Epidermal melanocyte (primary cell): ENCODE measurements around the gene PPCDC.
"Not testable (repeated sequence)": the region's sequence is repeated elsewhere in the genome, so short reads cannot be mapped to it uniquely, and the experiment has no call there.

Source experiments
- DNase-seq: peaks from one replicate; pipeline ENCODE4 v3.0.0; 2011; ENCODE audit warnings: low spot score; ENCODE audit not compliant: insufficient read length

Gene PPCDC

DNA sequence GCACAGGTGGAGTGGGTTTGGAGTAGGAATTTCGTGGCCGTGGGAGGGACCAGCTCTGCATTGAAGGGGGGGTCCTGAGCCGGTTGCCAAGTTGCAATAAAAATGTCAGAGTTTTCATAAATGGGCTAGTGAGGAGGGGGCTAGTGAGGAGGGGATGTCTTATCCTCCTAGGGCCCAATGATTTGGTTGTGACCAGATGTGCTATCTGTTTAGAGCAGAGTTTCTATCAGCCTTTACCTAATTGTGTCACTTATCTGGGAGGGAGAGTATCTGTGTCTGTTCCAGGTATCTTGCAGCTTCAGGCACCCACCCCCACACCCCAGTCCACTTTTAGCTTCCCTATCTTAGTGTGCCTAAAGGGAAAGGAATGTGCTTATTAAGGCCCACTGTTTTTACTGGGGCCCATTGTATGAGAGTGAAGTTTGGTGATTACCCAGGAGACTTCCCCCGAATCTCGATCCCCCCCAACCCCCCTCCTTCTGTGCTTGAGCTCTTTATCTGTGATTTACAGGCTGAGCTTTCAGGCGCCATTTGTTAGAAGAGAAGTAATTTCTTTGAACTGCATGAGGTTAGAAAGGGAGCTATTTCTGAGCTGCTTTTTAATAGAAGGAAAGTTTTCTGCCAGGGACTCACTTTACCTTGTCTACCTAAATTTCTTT, 42.6 kb downstream of the PPCDC start:
- no peak for DNase-seq

DNA sequence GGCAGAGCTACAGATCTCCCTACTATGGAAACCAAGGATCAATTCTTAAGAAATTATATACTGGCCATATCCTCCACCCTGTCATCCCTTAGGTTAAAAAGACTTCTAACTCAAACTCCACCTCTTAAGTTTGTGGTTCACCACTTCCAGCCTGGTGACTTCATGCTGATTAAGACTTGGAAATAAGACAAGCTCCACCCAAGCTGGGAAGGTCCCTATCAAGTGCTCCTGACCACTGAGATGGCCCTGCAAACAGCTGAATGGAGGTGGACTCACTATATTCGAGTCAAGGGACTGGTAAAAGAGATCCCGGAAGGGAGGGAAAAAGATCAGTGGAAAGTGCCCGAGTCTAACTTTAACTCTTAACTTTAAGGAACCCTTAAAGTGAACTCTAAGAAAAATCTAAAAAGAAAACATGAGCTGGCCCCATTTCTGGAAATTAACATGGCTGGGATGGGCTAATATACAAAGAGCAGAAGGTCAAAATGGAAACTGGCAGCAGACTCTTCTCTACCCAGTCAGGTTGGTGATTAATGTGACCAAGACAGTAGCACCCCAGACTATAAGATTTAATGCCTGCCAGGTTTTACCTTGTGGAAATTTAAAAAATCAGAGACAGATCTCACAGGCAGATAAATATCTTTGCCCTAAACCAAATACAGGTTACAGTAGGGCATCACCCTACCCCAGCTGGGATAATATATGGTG, 43.9 kb downstream of the PPCDC start:
- no peak for DNase-seq

DNA sequence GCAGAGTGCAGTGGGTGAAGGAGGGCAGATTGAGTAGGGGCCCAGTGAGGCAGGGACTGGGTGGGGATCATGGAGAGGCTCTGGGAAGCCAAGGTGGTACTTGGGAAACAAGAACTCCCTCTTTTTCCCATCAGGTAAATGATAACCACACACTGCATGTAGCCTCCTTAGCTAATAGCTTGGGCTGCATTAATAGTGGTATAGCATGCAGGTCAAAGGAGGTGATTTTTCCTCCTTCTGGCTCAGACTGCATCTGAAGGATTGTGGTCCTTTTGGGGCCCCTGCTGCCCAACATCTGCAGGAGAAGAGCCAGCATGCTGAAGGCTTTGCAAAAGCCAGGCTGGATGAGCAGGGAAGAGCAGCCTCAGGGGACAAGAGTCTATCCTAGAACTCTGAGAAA, 45.4 kb downstream of the PPCDC start:
- no peak for DNase-seq

- DNase-seq = no peak
Observed at GRCh38 chr15:75069301-75069925, 46.0 kb downstream of the PPCDC start.

- DNase-seq = no peak
Observed at GRCh38 chr15:75070674-75071073, 47.3 kb downstream of the PPCDC start.

DNA sequence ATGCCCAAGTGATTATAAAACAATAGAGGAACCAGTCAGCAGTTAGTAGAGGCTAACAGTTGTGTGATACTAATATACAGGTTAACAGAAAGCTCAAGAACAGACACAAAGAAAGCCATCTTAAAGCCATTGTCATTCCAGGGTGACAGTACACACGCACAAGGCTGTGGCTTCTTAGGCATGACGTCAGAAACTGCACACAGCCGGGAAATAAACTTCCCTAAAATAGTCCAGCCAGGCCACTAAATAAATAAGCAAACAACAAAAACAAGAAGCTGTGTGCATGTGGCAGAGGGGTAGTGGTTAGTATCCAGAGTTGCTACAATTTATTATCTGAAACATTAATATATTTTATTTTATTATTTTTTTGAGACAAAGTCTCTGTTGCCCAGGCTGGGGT, 49.8 kb downstream of the PPCDC start:
- no peak for DNase-seq

GRCh38 chr15:75076277-75076676, 52.9 kb downstream of the PPCDC start:
- DNase-seq = no peak

DNA sequence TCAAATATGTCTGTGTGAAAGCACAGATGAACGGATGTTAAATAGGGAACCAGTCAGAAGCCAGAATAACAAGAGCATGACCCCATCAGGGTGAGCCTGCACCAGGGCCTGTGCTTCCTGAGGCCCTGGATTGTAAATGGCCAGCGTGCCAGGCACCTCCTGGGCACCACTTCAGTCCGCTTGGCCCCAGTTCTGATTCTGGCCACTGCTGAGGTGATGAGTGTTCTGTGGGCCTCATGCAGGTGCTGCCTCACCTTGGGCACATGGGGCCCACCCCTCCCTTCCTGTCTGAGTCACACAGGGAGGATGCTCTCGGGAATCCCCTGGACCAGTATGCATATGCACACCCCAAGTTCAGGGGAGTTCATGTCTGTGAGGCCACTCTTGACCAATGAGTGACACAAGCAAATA, 54.2 kb downstream of the PPCDC start:
- DNase-seq = not testable (repeated sequence)

- DNase-seq = no peak
Observed at GRCh38 chr15:75081150-75081549, 57.8 kb downstream of the PPCDC start.

DNA sequence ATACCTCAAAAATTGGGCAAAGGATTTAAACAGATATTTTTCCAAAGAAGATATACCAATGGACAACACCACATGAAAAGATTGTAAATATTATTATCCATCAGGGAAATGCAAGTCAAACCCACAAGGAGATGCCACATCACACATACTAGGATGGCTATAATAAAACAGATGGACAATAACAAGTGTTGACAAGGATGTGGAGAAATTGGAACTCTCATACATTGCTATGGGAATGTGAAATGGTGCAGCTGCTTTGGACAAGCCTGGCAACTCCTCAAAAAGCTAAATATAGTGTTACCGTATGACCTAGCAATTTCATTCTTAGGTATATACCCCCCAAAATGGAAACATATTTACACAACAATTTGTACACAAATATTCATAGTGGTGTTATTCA, 59.3 kb downstream of the PPCDC start:
- no peak for DNase-seq

DNA sequence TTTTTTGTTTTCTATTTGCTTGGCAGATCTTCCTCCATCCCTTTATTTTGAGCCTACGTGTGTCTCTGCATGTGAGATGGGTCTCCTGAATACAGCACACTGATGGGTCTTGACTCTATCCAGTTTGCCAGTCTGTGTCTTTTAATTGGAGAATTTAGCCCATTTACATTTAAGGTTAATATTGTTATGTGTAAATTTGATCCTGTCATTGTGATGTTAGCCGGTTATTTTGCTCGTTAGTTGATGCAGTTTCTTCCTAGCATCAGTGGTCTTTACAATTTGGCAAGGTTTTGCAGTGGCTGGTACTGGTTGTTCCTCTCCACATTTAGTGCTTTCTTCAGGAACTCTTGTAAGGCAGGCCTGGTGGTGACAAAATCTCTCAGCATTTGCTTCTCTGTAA, 62.3 kb downstream of the PPCDC start:
- DNase-seq = not testable (repeated sequence)

DNA sequence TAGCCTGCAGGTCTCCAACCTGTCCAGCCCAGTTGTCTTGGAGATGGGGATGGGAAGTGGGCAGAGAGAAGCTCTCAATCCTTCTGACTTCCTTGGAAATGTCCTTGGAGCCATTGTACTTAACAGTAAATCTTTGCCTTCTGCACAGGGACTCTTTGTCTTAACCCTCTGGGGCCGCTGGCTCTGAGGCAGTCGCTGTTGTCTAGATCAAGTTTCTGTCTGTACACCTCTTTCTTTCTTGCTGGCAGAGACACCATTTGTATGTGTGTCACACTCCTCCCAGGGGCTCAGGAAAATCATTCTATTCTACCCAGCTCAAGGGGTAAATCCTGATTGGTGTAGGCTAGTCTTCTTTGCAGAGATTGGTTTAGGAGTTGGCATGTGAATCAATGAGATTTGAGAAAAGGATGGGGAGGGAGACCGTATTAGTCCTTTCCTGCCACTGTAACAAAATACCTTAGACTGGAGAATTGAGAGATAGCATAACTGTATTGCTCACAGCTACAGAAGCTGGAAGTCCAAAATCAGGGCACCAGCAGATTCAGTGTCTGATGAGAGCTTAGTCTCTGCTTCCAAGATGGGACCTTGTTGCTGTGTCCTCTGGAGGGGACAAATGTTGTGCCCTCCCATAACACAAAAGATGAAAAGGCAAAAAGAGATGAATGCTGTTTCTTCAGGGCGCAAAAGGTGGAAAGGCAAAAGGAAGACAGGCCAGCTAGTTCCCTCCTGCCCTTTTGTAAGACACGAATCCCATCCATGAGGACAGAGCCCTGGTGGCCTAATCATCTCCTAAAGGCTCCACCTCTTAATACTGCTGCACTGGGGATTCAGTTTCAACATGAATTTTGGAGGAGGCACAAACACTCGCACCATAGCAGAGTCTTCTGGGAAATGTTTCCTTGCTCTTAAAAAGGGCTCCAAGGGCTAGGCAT, 66.3 kb downstream of the PPCDC start:
- DNase-seq = no peak

- DNase-seq = no peak
Observed at GRCh38 chr15:75090388-75090734, 67.0 kb downstream of the PPCDC start.

DNA sequence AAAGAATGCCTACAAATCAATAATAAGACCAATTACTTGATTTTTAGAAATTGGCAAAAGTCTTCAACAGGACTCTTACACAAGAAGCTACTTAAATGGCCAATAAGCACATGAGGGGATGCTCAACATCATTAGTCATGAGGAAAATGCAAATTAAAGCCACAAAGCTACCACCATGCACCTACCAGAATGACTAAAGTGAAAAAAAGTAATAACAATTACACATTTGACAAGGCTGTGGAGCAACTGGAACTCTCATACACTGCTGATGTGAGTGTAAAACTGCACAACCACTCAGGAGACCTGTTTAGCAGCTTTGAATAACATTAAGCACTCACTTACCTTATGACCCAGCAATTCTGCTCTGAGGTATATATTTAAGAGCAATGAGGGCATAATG, 68.4 kb downstream of the PPCDC start:
- no peak for DNase-seq

DNA sequence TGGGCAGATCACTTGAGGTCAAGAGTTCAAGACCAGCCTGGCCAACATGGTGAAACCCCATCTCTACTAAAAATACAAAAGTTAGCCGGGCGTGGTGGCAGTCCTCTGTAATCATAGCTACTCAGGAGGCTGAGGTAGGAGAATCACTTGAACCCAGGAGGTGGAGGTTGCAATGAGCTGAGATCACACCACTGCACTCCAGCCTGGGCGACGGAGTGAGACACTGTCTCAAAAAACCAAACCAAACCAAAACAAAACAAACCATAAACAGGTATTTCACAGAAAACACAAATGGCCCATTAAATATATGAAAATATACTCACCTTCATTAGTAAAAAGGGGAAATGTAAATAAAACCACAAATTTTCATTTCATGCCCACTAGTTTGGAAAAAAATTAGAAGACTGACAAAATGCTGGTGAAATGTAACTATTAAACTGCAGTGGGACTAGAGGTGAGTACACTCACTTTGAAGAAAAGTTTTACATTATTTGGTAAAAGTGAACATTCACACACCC, 71.6 kb downstream of the PPCDC start:
- DNase-seq = not testable (repeated sequence)

- DNase-seq = no peak
Observed at GRCh38 chr15:75095594-75095993, 72.2 kb downstream of the PPCDC start.

DNA sequence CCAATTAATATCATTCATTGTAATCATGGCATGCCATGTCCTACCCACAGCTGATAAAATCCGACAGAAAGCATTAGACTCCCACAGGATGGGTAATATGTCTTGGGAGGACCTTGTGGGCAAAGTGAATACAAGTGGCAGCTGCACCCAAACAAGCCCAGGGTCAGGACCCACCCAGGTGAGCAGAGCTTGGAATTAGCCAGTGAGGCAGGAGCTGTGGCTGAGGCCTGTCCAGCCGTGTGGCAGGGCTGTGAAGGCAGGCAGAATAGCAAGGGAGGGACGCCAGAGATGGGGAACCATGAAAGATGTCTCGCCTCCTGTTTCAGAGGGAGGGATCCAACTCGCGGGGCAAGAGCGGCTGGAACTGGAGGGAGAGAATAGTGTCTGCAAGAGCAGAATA, 74.5 kb downstream of the PPCDC start:
- no peak for DNase-seq

DNA sequence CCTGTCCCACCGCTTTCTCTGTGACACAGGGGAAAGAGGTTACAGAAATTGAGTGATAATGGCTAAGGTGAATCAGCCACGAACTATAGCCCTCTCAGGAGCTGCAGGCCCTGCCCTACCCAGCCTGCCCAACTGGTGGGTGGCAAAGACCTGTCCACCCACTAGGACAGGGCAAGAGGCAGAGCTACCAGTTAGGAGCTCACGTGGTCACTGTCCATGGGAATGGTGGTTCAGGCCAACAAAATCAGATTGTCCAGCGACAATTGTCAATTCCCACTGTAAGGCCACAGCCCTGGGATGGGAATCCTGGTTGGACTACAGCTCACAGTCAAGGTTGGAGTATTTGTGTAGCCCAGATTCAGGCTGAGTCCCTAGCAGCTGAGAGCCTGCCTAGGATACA, 75.0 kb downstream of the PPCDC start:
- no peak for DNase-seq
